GM19395 (cell line): ENCODE results near the gene PEX16.

ENCODE experiments used
- ATAC-seq: cut with Tn5 transposase; IDR thresholded peaks from one replicate; pipeline ENCODE4 v1.9.1; 2021; ENCODE audit warnings: mild to moderate bottlenecking, moderate library complexity; ENCODE audit not compliant: unreplicated experiment

The PEX16 gene

GRCh38 chr11:45879803-45880686 is 37.6 kb downstream of the PEX16 start:
- ATAC-seq = no peak

- ATAC-seq = no peak
Observed at GRCh38 chr11:45877845-45878244, 39.8 kb downstream of the PEX16 start.

GRCh38 chr11:45877221-45877620 is 40.5 kb downstream of the PEX16 start:
- no peak for ATAC-seq

GRCh38 chr11:45876401-45876800 is 41.3 kb downstream of the PEX16 start:
- ATAC-seq = no peak

GRCh38 chr11:45872651-45873356 is 44.9 kb downstream of the PEX16 start:
- ATAC-seq = no peak

GRCh38 chr11:45871638-45872037 is 46.0 kb downstream of the PEX16 start:
- ATAC-seq = no peak

GRCh38 chr11:45870706-45871105 is 47.0 kb downstream of the PEX16 start:
- ATAC-seq = no peak

GRCh38 chr11:45869551-45869950 is 48.1 kb downstream of the PEX16 start:
- ATAC-seq = no peak

GRCh38 chr11:45864041-45864440 is 53.6 kb downstream of the PEX16 start:
- ATAC-seq = no peak

GRCh38 chr11:45860764-45861510 is 56.7 kb downstream of the PEX16 start:
- no peak for ATAC-seq

GRCh38 chr11:45860348-45860747 is 57.3 kb downstream of the PEX16 start:
- no peak for ATAC-seq
